ENCODE measurements around the gene ABCD1. TPM values are rescaled to one million over a fixed set of nuclear protein-coding genes. Genes with fewer than 3 reads are reported as not detected.

The ABCD1 gene
- total RNA-seq, 2 donors from 2014 or later, result 9.7 to 97.8 TPM

DNA sequence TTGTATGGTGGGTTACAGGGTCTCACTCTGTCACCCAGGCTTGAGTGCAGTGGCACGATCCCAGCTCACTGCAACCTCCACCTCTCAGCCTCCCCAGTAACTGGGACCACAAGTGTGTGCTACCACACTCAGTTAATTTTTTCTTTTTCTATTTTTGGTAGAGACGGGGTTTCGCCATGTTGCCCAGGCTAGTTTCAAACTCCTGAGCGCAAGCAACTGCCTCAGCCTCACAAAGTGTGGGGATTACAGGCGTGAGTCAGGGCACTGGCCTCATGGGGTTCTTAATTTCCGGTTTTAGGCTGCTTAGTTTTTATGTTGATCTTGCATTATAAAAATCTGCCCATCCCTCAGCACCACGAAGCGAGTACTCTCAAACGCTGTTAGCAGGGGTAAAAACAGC, 7.2 kb upstream of the ABCD1 start:
- Histone ChIP-seq H3K36me3 (no peaks in the 10 kb centered on the region), H3K4me3 (no peak overlapping the region)
- TF ChIP-seq, protein P1, sequence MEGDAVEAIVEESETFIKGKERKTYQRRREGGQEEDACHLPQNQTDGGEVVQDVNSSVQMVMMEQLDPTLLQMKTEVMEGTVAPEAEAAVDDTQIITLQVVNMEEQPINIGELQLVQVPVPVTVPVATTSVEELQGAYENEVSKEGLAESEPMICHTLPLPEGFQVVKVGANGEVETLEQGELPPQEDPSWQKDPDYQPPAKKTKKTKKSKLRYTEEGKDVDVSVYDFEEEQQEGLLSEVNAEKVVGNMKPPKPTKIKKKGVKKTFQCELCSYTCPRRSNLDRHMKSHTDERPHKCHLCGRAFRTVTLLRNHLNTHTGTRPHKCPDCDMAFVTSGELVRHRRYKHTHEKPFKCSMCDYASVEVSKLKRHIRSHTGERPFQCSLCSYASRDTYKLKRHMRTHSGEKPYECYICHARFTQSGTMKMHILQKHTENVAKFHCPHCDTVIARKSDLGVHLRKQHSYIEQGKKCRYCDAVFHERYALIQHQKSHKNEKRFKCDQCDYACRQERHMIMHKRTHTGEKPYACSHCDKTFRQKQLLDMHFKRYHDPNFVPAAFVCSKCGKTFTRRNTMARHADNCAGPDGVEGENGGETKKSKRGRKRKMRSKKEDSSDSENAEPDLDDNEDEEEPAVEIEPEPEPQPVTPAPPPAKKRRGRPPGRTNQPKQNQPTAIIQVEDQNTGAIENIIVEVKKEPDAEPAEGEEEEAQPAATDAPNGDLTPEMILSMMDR (IDR thresholded peaks at IDR 0.05), result no peak
- TF ChIP-seq POLR2AphosphoS5 (IDR thresholded peaks at IDR 0.05) (no peak), POLR2A (IDR thresholded peaks at IDR 0.05) (no peak)

DNA sequence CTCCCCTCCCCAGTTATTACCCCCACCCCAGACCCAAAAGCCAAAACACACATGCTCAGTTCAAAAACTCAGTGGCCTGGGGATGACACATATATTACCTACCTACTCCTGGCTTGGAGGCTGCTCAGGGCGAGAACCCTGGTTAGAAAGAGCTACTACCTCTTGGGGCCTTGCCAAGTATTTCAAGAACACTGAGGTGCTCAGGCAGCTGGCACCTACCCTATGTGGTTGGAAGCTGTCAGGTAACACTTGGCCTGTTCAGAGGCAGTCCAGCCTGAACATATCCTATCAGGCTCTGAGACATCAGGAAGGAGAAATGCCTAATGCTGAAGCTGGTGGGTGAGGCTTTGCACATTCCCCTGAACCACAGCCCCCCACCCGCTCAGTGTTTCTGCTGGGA, 5.4 kb upstream of the ABCD1 start:
- H3K27me3 ChIP-seq (replicated peaks; ENCODE audit: insufficient read depth), result no peaks in the 10 kb centered on the region
- H3K9me3 ChIP-seq, result no peaks in the 10 kb centered on the region
- H3K4me3 ChIP-seq, result no peak overlapping the region
- TF ChIP-seq, protein P1 (IDR thresholded peaks at IDR 0.05), result no peak
- TF ChIP-seq POLR2A (IDR thresholded peaks at IDR 0.05) (no peak), POLR2AphosphoS5 (IDR thresholded peaks at IDR 0.05) (no peak)
- no peak overlapping the region for H3K27ac ChIP-seq
- 57% methylated on average over 1 of the region's 2 CpGs for WGBS
- H3K4me1 ChIP-seq (replicated peaks), result no peaks in the 10 kb centered on the region
- DNase-seq (ENCODE audit: low spot score), result peak; percentile 46
- intact Hi-C loops (cut with DNase I), result no loop called here
- no peaks in the 10 kb centered on the region for H3K36me3 ChIP-seq

More for the DNA sequence above, 7.2 kb upstream of the ABCD1 start:
- no peaks in the 10 kb centered on the region for H3K27me3 ChIP-seq (replicated peaks; ENCODE audit: insufficient read depth)
- H3K9me3 ChIP-seq, result no peaks in the 10 kb centered on the region
- no peak overlapping the region for H3K27ac ChIP-seq
- 92% methylated on average over 9 of the region's 9 CpGs for WGBS
- no peaks in the 10 kb centered on the region for H3K4me1 ChIP-seq (replicated peaks)
- DNase-seq (ENCODE audit: low spot score), result no peak
- intact Hi-C loops (cut with DNase I), result no loop called here

DNA sequence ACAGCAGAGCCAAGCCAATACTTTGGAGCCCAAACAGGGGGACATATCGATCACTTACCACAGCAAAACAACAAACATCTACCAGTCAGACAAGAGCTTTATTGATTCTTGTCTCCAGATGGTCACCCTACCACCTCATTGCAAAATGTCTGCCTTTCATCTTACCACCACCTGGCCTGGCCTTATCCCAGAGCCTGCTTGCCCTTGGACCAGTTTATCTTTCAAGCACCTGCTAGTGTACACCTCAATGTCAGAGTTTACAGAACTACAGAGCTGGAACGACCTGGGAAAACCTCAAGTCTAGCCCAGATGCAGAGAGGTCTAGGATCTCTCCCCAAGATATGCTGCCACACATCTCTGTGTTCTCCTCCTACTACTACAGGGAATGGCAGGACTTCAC, 5.0 kb upstream of the ABCD1 start:
- intact Hi-C loops (cut with DNase I), result no loop called here
- Histone ChIP-seq H3K27me3 (replicated peaks; ENCODE audit: insufficient read depth) (no peaks in the 10 kb centered on the region), H3K4me1 (replicated peaks) (no peaks in the 10 kb centered on the region), H3K9me3 (no peaks in the 10 kb centered on the region), H3K27ac (no peak overlapping the region), H3K36me3 (no peaks in the 10 kb centered on the region), H3K4me3 (no peak overlapping the region)
- WGBS, result 73% methylated on average over 2 of the region's 2 CpGs
- no peak for DNase-seq (ENCODE audit: low spot score)
- TF ChIP-seq, protein P1 (IDR thresholded peaks at IDR 0.05), result no peak
- no peak for TF ChIP-seq POLR2A (IDR thresholded peaks at IDR 0.05)
- no peak for TF ChIP-seq POLR2AphosphoS5 (IDR thresholded peaks at IDR 0.05)

DNA sequence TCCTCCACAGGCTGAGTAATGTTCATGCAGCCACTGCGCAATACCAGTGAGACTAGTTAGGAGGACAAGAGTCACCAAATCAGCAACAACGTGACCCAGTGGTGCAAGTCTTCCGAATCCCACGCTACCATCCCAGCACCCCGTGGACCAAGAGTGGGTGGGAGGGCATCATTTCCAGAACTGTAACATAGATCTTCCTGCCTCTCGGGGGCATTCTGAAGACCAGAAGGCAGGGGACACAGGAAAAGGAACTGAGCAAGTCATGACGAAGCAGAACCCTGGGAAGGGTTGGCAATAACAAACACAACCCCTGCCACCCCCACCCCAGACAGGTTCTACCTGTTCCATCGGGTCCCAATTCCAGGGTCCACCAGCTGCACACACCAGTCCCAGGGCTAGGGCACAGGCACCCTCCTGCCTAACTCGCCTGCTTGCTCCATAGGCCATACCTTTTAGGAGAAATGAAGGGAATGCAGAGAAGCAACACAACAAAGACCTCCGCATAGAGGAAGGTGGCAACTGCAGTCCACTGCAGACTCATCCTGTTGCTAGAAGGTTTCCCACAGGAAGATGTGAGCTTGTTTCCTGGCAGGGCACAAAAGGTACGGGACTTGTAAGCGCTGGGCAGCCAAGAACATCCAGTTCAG, 1.8 kb upstream of the ABCD1 start:
- WGBS, result 23% methylated on average over 11 of the region's 12 CpGs
- peak overlapping the region; percentile 84 to 88 for H3K27ac ChIP-seq
- peak overlapping the region; percentile 58 to 63 for H3K4me3 ChIP-seq
- H3K36me3 ChIP-seq, result no peaks in the 10 kb centered on the region
- intact Hi-C loops (cut with DNase I), result no loop called here
- no peaks in the 10 kb centered on the region for H3K27me3 ChIP-seq (replicated peaks; ENCODE audit: insufficient read depth)
- no peaks in the 10 kb centered on the region for H3K9me3 ChIP-seq
- peak; percentile 13 for DNase-seq (ENCODE audit: low spot score)
- TF ChIP-seq POLR2AphosphoS5 (IDR thresholded peaks at IDR 0.05) (no peak), POLR2A (IDR thresholded peaks at IDR 0.05) (no peak)
- TF ChIP-seq, protein P1 (IDR thresholded peaks at IDR 0.05), result no peak
- no peaks in the 10 kb centered on the region for H3K4me1 ChIP-seq (replicated peaks)
